GM21423 (cell line): ENCODE results near the gene CACNG3.
"Not testable (repeated sequence)": the region's sequence is repeated elsewhere in the genome, so short reads cannot be mapped to it uniquely, and the experiment has no call there.

ENCODE experiments used
- ATAC-seq: cut with Tn5 transposase; IDR thresholded peaks from one replicate; pipeline ENCODE4 v1.9.1; 2021; ENCODE audit warnings: mild to moderate bottlenecking, moderate library complexity; ENCODE audit not compliant: unreplicated experiment

The CACNG3 gene

GRCh38 chr16:24255456-24256371 is at the start of gene CACNG3:
Gene CACNG3, plus strand, starts transcription at chr16:24256335. Its CDS starts 420 bp downstream, at chr16:24256755.
- ATAC-seq: no peak

GRCh38 chr16:24206926-24207325 is 49.2 kb upstream of the CACNG3 start:
- no peak for ATAC-seq

DNA sequence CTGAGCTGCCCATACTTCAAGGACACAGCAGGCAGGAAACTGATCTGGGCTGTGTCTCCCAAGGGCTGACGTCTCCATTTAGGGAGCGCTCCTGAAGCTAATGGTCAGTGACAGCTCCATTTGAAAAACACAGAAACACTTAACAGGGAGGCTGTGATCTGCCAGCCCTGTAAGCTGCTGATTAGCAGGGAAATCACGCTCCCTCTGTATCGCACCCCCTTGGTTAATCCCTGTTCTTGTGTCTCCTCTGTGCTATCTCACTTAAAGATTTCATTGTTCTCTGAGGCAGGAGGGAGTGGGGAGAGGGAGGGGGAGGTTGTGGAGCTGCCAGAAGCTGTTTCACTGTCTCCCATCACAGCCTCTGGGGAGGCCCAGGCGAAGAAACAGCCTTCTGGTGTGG is 47.4 kb upstream of the CACNG3 start:
- ATAC-seq: no peak

- no peak for ATAC-seq
These were observed 41.1 kb upstream of the CACNG3 start for GRCh38 chr16:24214992-24215391.

GRCh38 chr16:24216961-24217360 is 39.2 kb upstream of the CACNG3 start:
- no peak for ATAC-seq

DNA sequence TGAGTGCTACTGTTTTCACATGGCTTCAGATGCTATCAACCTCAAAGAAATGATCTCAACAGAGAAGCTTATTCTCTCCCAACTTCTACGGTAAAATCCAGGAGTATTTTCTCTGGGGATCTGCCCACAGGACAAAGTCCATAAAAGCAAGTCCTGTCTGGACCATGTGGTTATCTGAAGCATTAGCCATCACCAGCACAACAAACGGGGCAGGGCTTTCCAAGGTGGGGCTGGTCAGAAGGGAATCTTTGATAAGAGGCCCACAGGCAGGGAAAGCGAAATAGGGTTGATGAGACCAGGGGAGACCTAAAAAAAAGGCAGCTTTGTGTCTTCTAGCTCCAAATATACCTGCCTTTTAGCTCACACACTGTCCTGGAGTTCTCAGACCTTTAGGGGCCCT is 38.7 kb upstream of the CACNG3 start:
- no peak for ATAC-seq

DNA sequence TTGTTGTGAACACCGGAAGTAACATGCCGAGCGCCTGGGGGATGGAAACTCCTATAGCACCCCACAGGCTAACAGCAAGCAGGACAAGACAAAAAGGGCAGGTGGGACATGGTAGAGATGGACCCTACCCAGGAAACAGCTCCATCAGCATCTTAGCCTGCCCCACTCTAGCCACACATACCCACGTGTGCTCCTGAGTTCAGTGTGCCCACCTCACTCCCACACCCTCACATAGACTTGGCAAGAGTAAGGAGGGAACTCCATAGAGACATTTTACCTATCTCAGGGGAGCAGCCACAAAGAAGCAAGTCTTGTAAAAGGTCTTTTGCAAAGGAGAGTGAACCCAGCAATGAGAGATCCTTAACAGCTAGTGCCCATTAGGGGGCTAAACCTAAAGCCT is 37.8 kb upstream of the CACNG3 start:
- ATAC-seq: no peak

GRCh38 chr16:24221219-24221618 is 34.9 kb upstream of the CACNG3 start:
- ATAC-seq: no peak

DNA sequence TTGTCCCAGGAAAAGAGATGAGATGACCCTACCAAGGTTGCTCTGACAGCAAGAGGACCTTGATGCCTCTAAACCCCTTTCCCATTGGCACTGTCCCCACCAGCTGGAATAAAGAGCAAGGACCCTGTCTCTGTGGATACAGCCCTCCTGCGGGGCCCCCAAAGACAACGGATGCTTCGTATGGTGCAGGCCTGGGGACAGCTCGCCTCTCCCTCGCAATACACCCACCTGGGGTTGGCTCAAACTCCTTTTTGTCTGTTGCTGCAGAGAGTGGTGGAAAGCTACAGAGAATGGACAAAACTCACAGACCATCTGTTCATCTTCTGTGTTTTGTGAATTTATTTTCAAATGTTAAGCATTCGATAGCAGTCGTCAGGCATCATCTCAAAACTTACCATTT is 27.6 kb upstream of the CACNG3 start:
- ATAC-seq: no peak

- ATAC-seq: no peak
These were observed 23.2 kb upstream of the CACNG3 start for GRCh38 chr16:24232936-24233335.

- no peak for ATAC-seq
These were observed 21.4 kb upstream of the CACNG3 start for GRCh38 chr16:24234737-24235136.

DNA sequence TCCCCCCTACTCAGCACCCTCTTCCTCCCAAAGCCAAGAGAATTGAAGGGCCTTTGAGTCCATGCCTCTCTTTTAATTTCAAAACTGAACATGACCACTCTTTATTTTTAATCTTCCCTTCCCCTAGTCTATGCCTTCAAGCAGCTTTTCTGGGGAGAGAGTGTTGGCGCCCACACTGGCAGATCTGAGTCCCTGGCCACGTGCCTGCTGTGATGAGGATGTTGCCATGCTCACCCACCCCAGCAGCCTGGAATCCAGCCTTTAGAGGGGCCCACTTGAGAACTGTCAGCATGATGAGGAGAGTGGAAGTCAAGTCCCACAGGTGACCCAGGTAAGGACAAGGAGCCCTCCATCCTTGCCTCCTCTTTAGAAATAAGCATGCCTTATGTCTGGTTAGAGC is 20.3 kb upstream of the CACNG3 start:
- no peak for ATAC-seq

GRCh38 chr16:24238846-24239245 is 17.3 kb upstream of the CACNG3 start:
- not testable (repeated sequence) for ATAC-seq

- ATAC-seq: no peak
These were observed 9.1 kb upstream of the CACNG3 start for GRCh38 chr16:24246911-24247607.

DNA sequence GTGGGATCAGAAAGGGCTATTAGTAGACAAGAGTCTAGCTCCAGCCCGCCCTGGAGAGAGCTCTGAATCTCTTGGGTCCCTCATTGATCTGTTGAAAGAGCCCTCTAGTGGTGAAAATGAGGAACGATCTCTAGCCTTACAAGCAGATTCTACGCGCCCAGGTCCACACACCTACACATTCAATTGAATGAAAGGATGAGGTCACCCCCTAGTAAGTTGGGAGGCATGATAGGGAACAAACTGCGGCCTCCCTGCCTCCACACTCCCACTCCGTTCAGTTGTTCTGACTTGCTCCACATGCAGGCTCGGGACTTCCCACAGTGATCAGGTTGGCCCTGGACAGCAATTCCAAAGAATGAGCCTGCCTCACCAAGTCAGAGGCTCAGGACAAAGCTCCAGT is 2.9 kb upstream of the CACNG3 start:
- no peak for ATAC-seq

DNA sequence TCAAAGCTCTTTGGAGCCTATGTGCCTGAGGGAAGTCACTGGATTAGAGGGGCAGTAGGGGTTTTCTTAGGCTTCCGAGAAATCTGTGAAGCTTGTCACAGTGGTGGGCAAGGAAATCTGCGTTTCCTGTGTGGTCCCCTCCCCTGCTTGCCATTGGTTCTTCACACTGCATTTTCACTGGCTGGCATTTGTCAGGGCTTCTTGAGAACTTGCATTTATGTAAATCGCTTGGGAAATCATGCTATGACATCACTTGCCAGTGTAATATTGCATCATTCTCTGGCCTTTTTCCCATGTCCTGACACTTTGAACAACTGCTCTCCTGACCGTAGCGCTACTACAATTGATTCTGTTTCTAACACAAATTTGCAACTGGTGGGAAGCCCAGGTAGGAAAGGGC is 1.8 kb downstream of the CACNG3 start:
- no peak for ATAC-seq

GRCh38 chr16:24258791-24259190 is 2.7 kb downstream of the CACNG3 start:
- no peak for ATAC-seq

DNA sequence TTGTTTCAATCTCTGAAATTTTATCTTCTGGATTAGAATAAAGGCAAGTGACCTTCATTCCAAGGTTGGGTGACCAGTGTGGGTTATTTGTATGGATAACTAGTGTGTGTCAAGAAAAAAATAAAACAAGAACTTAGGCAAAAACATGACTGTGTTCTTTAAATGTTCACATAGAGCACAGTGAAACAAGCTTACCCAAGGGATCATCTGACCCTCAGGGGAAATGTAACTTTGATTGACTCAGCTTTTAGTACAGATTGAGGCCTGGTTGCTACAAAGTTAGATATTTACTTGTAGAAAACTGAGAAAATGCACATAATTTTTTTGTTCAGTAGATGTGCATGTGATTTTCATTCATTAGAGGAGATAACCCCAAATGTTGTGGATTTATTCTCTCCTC is 6.7 kb downstream of the CACNG3 start:
- no peak for ATAC-seq

DNA sequence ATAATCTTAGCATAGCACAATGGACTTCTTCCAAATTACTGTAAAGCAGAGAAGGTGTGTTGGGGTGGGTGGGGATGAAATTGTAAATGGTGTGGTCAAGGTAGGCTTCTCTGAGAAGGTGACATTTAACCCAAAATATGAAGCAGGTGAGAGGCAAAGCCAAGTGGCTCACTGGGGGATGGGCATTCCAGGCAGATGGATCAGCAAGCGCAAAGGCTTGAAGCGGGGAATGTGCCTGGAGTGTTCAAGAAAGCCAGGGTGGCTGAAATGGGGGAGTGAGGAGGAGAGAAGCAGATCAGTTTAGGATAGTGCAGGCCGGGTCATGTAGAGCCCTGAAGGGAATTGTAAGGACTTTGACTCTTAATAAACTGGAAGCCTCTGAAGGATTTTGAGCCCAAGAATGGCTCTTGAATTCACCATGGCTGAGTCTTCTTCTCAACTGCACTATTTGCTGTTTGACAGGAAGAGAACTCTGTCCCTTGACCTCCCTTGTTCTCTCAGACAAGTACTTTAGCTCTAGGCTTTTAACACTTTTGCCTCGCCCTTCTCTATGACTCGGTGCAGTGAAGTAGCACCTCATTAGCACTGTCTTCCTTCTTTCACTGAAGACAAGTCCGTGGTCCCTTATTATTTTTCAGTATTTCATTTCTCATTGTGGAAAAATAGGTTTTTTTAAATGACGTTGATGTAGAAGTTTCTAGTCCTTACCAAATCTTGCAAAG is 14.7 kb downstream of the CACNG3 start:
- no peak for ATAC-seq

- no peak for ATAC-seq
These were observed 16.2 kb downstream of the CACNG3 start for GRCh38 chr16:24272379-24272778.

- ATAC-seq: no peak
These were observed 17.5 kb downstream of the CACNG3 start for GRCh38 chr16:24273508-24274182.
